ENCODE data around the gene LAMA5.
A peak's percentile ranks its signal among the peaks of the same experiment; 100 is the strongest.

DNA sequence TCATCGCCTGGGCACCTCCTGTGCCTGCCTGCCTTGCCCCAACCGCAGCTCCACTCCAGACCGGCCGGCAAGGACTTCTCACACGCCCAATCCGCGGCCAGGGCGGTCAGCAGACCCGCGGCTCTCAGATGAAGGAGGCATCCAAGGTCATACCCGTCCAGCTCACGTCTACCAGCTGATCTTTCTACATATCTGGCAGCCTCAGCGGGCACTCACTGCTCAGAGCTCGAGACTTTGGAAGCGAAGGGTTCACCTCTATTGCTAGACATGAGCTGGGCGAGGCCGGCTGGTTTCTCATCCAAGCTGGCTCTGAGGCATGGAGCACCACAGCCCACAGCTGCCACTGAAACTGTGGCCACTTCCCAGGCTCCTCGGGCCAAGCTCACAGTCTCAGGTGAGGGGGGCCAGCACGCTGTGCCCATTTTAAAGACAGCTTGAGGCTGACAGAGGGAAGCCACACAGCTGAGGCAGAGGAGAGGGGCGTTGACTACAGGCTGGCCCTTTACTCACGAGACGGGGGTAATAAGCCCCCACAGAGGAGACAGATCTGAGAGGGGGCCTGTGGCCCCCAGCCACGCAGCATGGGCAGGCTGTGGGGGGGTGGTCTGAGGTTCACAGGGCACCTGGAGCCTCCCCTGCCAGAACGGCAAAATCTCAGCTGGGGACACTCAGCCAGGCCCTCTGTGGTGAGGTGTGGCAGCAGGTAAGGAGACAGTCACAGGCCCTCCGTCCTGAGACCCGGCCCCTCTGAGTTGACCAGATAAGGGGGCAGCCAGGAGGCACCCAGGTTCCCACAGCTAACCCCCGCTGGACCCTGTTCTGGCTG is 2.0 kb downstream of the LAMA5 start:
- TF ChIP-seq RAD21 (IDR thresholded peaks at IDR 0.05; ENCODE audit: low read depth): no peak
- no peak for TF ChIP-seq CEBPB (IDR thresholded peaks at IDR 0.05)
- TF ChIP-seq TAF1 (IDR thresholded peaks at IDR 0.05; ENCODE audit: low read depth): 0 out of 2 replicates have a peak, but pooled peaks have one; percentile 22
- TF ChIP-seq EP300 (IDR thresholded peaks at IDR 0.05; ENCODE audit: borderline replicate concordance): no peak
- TF ChIP-seq CREB1 (IDR thresholded peaks at IDR 0.05; ENCODE audit: low read depth): no peak
- TF ChIP-seq YY1 (IDR thresholded peaks at IDR 0.05; ENCODE audit: low read depth): no peak
- TF ChIP-seq, protein P1, sequence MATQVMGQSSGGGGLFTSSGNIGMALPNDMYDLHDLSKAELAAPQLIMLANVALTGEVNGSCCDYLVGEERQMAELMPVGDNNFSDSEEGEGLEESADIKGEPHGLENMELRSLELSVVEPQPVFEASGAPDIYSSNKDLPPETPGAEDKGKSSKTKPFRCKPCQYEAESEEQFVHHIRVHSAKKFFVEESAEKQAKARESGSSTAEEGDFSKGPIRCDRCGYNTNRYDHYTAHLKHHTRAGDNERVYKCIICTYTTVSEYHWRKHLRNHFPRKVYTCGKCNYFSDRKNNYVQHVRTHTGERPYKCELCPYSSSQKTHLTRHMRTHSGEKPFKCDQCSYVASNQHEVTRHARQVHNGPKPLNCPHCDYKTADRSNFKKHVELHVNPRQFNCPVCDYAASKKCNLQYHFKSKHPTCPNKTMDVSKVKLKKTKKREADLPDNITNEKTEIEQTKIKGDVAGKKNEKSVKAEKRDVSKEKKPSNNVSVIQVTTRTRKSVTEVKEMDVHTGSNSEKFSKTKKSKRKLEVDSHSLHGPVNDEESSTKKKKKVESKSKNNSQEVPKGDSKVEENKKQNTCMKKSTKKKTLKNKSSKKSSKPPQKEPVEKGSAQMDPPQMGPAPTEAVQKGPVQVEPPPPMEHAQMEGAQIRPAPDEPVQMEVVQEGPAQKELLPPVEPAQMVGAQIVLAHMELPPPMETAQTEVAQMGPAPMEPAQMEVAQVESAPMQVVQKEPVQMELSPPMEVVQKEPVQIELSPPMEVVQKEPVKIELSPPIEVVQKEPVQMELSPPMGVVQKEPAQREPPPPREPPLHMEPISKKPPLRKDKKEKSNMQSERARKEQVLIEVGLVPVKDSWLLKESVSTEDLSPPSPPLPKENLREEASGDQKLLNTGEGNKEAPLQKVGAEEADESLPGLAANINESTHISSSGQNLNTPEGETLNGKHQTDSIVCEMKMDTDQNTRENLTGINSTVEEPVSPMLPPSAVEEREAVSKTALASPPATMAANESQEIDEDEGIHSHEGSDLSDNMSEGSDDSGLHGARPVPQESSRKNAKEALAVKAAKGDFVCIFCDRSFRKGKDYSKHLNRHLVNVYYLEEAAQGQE (IDR thresholded peaks at IDR 0.05; ENCODE audit: low read depth): no peak
- TF ChIP-seq, protein P2, sequence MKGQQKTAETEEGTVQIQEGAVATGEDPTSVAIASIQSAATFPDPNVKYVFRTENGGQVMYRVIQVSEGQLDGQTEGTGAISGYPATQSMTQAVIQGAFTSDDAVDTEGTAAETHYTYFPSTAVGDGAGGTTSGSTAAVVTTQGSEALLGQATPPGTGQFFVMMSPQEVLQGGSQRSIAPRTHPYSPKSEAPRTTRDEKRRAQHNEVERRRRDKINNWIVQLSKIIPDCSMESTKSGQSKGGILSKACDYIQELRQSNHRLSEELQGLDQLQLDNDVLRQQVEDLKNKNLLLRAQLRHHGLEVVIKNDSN (IDR thresholded peaks at IDR 0.05): no peak
- no peak for TF ChIP-seq EGR1 (IDR thresholded peaks at IDR 0.05)
